ENCODE results near the gene RPTOR. TPM values are rescaled to one million over a fixed set of nuclear protein-coding genes. Genes with fewer than 3 reads are reported as not detected.

RPTOR gene
- total RNA-seq, 1 experiment from 2014 or later = 58.0 TPM

DNA sequence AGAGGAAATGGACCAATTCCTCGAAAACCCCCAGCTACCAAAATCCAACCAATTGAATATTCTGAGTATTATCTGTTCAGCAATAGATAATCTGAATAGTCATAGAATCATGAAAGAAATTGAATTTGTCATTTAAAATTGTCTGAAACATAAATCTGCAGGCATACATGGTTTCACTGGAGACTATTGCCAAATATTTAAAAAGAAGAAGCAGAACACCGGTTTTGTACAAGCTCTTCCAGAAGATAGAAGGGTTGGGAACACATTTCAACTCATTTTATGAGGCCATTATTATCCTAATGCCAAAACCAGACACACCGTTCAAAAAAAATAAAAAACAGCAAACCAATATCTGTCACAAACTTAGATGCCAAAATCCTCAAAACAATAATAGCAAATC is 195.5 kb downstream of the RPTOR start:
- no peak for ATAC-seq
- TF ChIP-seq POLR2AphosphoS5 (IDR thresholded peaks at IDR 0.05; ENCODE audit: low read depth, low read length) = no peak
- no peak for TF ChIP-seq SIN3A (IDR thresholded peaks at IDR 0.05; ENCODE audit: borderline replicate concordance, insufficient read depth, low read depth, low read length)
- TF ChIP-seq, protein P1, sequence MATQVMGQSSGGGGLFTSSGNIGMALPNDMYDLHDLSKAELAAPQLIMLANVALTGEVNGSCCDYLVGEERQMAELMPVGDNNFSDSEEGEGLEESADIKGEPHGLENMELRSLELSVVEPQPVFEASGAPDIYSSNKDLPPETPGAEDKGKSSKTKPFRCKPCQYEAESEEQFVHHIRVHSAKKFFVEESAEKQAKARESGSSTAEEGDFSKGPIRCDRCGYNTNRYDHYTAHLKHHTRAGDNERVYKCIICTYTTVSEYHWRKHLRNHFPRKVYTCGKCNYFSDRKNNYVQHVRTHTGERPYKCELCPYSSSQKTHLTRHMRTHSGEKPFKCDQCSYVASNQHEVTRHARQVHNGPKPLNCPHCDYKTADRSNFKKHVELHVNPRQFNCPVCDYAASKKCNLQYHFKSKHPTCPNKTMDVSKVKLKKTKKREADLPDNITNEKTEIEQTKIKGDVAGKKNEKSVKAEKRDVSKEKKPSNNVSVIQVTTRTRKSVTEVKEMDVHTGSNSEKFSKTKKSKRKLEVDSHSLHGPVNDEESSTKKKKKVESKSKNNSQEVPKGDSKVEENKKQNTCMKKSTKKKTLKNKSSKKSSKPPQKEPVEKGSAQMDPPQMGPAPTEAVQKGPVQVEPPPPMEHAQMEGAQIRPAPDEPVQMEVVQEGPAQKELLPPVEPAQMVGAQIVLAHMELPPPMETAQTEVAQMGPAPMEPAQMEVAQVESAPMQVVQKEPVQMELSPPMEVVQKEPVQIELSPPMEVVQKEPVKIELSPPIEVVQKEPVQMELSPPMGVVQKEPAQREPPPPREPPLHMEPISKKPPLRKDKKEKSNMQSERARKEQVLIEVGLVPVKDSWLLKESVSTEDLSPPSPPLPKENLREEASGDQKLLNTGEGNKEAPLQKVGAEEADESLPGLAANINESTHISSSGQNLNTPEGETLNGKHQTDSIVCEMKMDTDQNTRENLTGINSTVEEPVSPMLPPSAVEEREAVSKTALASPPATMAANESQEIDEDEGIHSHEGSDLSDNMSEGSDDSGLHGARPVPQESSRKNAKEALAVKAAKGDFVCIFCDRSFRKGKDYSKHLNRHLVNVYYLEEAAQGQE (IDR thresholded peaks at IDR 0.05; ENCODE audit: insufficient read depth in 1 of 2, low read depth in 2 of 2, low read length in 1 of 2) = no peak
- TF ChIP-seq, protein P2, sequence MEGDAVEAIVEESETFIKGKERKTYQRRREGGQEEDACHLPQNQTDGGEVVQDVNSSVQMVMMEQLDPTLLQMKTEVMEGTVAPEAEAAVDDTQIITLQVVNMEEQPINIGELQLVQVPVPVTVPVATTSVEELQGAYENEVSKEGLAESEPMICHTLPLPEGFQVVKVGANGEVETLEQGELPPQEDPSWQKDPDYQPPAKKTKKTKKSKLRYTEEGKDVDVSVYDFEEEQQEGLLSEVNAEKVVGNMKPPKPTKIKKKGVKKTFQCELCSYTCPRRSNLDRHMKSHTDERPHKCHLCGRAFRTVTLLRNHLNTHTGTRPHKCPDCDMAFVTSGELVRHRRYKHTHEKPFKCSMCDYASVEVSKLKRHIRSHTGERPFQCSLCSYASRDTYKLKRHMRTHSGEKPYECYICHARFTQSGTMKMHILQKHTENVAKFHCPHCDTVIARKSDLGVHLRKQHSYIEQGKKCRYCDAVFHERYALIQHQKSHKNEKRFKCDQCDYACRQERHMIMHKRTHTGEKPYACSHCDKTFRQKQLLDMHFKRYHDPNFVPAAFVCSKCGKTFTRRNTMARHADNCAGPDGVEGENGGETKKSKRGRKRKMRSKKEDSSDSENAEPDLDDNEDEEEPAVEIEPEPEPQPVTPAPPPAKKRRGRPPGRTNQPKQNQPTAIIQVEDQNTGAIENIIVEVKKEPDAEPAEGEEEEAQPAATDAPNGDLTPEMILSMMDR (IDR thresholded peaks at IDR 0.05) = no peak
- BruUV-seq (replicated peaks) = no TSS peak

DNA sequence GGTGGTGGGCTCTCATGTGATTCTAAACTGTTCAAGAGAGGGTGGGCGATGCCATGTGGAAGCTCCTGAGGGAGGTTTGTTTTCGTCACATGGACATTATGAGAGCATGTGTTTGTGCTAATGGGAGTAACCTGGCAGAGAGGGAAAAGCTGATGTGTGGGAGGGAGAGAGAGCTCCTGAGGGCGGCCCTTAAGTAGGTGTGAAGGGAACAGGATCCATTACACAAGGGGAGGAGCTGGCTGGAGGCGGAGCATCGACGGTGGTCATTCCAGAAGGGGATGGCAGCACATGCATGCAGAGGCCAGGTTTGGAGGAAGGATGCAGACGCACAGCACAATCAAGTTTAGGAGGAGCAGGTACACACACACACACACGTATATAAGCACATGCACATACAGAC is 197.5 kb downstream of the RPTOR start:
- DNase-seq (ENCODE audit: low read depth, low spot score) = no peak
- no peaks in the 10 kb centered on the region for H3K36me3 ChIP-seq (ENCODE audit: control insufficient read depth, insufficient read depth, low read length)
- ChIA-PET CTCF (no interaction called here), POLR2A (no interaction called here)
- no peaks in the 10 kb centered on the region for H3K27me3 ChIP-seq (ENCODE audit: control insufficient read depth, insufficient read depth, low read length)
- intact Hi-C loops (cut with micrococcal nuclease; ENCODE audit: unreplicated experiment) = no loop called here
- H3K9me3 ChIP-seq (ENCODE audit: control insufficient read depth, insufficient read depth, low read depth, low read length) = peaks cover 9% of the 10 kb centered on the region; the same call in 1 of the 2 replicates
- no TSS peak for BruUV-seq (replicated peaks)
- H3K27ac ChIP-seq (ENCODE audit: low read length) = no peak overlapping the region
- in situ Hi-C loops (cut with HindIII; ENCODE audit: low pct_unique_long_range_greater_than_20kb, low sequenced_read_pairs) = no loop called here
- H3K4me1 ChIP-seq (ENCODE audit: control insufficient read depth, insufficient read depth, low read length) = no peaks in the 10 kb centered on the region
- no peak for TF ChIP-seq POLR2AphosphoS5 (IDR thresholded peaks at IDR 0.05; ENCODE audit: low read depth, low read length)
- TF ChIP-seq, protein P2 (IDR thresholded peaks at IDR 0.05) = no peak
- TF ChIP-seq, protein P1 (IDR thresholded peaks at IDR 0.05; ENCODE audit: insufficient read depth in 1 of 2, low read depth in 2 of 2, low read length in 1 of 2) = no peak
- TF ChIP-seq SIN3A (IDR thresholded peaks at IDR 0.05; ENCODE audit: borderline replicate concordance, insufficient read depth, low read depth, low read length) = no peak
- no peak overlapping the region for H3K4me3 ChIP-seq (ENCODE audit: low read depth in 2 of 2, low read length in 2 of 2)
- ATAC-seq = 0 out of 2 replicates have a peak, but pooled peaks have one; percentile 45

More for the DNA sequence above, 195.5 kb downstream of the RPTOR start:
- Histone ChIP-seq H3K4me1 (ENCODE audit: control insufficient read depth, insufficient read depth, low read length) (no peaks in the 10 kb centered on the region), H3K9me3 (ENCODE audit: control insufficient read depth, insufficient read depth, low read depth, low read length) (peaks cover 9% of the 10 kb centered on the region; the same call in 1 of the 2 replicates), H3K27me3 (ENCODE audit: control insufficient read depth, insufficient read depth, low read length) (no peaks in the 10 kb centered on the region), H3K27ac (ENCODE audit: low read length) (no peak overlapping the region), H3K36me3 (ENCODE audit: control insufficient read depth, insufficient read depth, low read length) (no peaks in the 10 kb centered on the region), H3K4me3 (ENCODE audit: low read depth in 2 of 2, low read length in 2 of 2) (no peak overlapping the region)
- intact Hi-C loops (cut with micrococcal nuclease; ENCODE audit: unreplicated experiment) (no loop called here), in situ Hi-C loops (cut with HindIII; ENCODE audit: low pct_unique_long_range_greater_than_20kb, low sequenced_read_pairs) (no loop called here)
- POLR2A ChIA-PET = no interaction called here
- DNase-seq (ENCODE audit: low read depth, low spot score) = no peak
- CTCF ChIA-PET = no interaction called here
